ENCODE results near the gene ROBO2.

Gene ROBO2

GRCh38 chr3:77546246-77546645, 506.3 kb downstream of the ROBO2 start:
- H3K4me1 ChIP-seq (ENCODE audit: control insufficient read depth, insufficient read depth, low read length, poor library complexity, severe bottlenecking), result no peaks in the 10 kb centered on the region
- H3K36me3 ChIP-seq (ENCODE audit: control insufficient read depth, insufficient read depth, low read length), result no peaks in the 10 kb centered on the region
- no peaks in the 10 kb centered on the region for H3K9me3 ChIP-seq (ENCODE audit: control insufficient read depth, low read length)
- 73 to 80% methylated on average over 1 to 2 of the region's 3 CpGs for WGBS, 2 experiments (ENCODE audit: insufficient coverage in 2 of 2)
- H3K4me3 ChIP-seq (ENCODE audit: extremely low read depth, insufficient read depth, low read length, poor library complexity, severe bottlenecking), result no peak overlapping the region
- H3K27ac ChIP-seq (ENCODE audit: low read depth, low read length, severe bottlenecking), result no peak overlapping the region

DNA sequence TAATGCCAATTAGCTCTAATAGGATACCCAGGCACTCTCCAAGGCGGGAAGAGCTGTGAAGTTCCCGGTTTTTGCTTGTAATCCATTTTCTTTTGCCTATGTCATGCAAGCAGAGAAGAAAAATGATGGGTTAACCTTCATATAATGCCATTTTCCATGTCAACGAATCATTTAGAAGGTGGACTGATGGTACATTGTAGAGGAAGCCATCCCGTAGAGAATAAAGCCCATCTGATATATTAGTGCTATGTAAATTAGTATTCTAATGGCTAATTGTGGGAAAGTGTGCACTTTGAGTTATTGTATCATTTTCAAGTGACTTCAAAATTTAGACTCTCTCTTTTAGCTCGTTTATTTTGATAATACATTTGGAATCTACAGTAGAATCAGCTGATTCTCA, 509.1 kb downstream of the ROBO2 start:
- H3K27ac ChIP-seq (ENCODE audit: low read depth, low read length, severe bottlenecking), result no peak overlapping the region
- no peaks in the 10 kb centered on the region for H3K4me1 ChIP-seq (ENCODE audit: control insufficient read depth, insufficient read depth, low read length, poor library complexity, severe bottlenecking)
- WGBS, 2 experiments (ENCODE audit: insufficient coverage in 2 of 2), result 67% methylated on average over 4 of the region's 5 CpGs; no CpG with 5 or more reads in 1 of the 2 experiments
- no peaks in the 10 kb centered on the region for H3K9me3 ChIP-seq (ENCODE audit: control insufficient read depth, low read length)
- no peak overlapping the region for H3K4me3 ChIP-seq (ENCODE audit: extremely low read depth, insufficient read depth, low read length, poor library complexity, severe bottlenecking)
- no peaks in the 10 kb centered on the region for H3K36me3 ChIP-seq (ENCODE audit: control insufficient read depth, insufficient read depth, low read length)

DNA sequence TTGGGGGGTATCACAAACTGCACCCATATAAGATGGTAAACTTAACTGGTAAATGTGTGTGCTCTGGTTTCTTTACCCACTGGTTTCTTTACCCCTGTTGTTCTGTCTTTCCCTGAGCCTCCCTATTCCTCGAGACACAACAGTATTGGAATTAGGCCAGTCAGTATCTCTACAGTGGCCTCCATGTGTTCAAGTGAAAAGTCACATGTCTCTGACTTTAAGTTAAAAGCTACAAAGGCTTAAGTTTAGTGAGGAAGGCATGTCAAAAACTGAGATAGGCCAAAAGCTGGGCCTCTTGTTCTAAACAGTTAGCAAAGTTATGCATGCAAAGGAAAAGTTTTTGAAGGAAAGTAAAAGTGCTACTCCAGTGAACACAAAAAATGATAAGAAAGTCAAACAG, 513.3 kb downstream of the ROBO2 start:
- Histone ChIP-seq H3K36me3 (ENCODE audit: control insufficient read depth, insufficient read depth, low read length) (no peaks in the 10 kb centered on the region), H3K4me3 (ENCODE audit: extremely low read depth, insufficient read depth, low read length, poor library complexity, severe bottlenecking) (no peak overlapping the region), H3K4me1 (ENCODE audit: control insufficient read depth, insufficient read depth, low read length, poor library complexity, severe bottlenecking) (no peaks in the 10 kb centered on the region), H3K27ac (ENCODE audit: low read depth, low read length, severe bottlenecking) (no peak overlapping the region), H3K9me3 (ENCODE audit: control insufficient read depth, low read length) (no peaks in the 10 kb centered on the region)
- WGBS, 2 experiments (ENCODE audit: insufficient coverage in 2 of 2), result no CpG with 5 or more reads among the region's 1 CpG

- H3K4me3 ChIP-seq (ENCODE audit: extremely low read depth, insufficient read depth, low read length, poor library complexity, severe bottlenecking), result no peak overlapping the region
- H3K27ac ChIP-seq (ENCODE audit: low read depth, low read length, severe bottlenecking), result no peak overlapping the region
- no peaks in the 10 kb centered on the region for H3K9me3 ChIP-seq (ENCODE audit: control insufficient read depth, low read length)
- no peaks in the 10 kb centered on the region for H3K36me3 ChIP-seq (ENCODE audit: control insufficient read depth, insufficient read depth, low read length)
- H3K4me1 ChIP-seq (ENCODE audit: control insufficient read depth, insufficient read depth, low read length, poor library complexity, severe bottlenecking), result no peaks in the 10 kb centered on the region
- WGBS, 2 experiments (ENCODE audit: insufficient coverage in 2 of 2), result 100% methylated on average over 1 of the region's 2 CpGs; no CpG with 5 or more reads in 1 of the 2 experiments
These were observed 522.2 kb downstream of the ROBO2 start for GRCh38 chr3:77562089-77562488.

GRCh38 chr3:77563012-77563411, 523.1 kb downstream of the ROBO2 start:
- Histone ChIP-seq H3K4me3 (ENCODE audit: extremely low read depth, insufficient read depth, low read length, poor library complexity, severe bottlenecking) (no peak overlapping the region), H3K9me3 (ENCODE audit: control insufficient read depth, low read length) (no peaks in the 10 kb centered on the region), H3K27ac (ENCODE audit: low read depth, low read length, severe bottlenecking) (no peak overlapping the region), H3K36me3 (ENCODE audit: control insufficient read depth, insufficient read depth, low read length) (no peaks in the 10 kb centered on the region), H3K4me1 (ENCODE audit: control insufficient read depth, insufficient read depth, low read length, poor library complexity, severe bottlenecking) (no peaks in the 10 kb centered on the region)
- WGBS, 2 experiments (ENCODE audit: insufficient coverage in 2 of 2), result 78% methylated on average over 1 of the region's 1 CpG; no CpG with 5 or more reads in 1 of the 2 experiments

DNA sequence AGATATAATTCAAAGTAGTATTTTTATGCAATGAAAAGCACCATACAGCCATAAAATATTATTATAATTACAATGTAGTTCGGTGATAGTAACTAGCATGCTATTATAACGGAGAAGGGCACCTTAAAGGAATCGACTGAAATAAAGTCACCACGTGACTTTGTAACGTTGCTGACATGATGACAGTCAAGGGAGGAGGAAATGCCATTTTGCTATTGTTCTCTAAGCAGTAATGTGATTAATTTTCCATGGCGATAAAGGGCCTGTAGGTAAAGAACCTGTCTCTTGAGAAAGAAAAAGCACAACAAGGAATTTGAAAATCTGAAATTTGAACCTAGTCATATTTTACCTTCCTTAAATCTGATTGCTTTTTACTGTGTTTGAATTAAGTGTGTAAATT, 526.2 kb downstream of the ROBO2 start:
- 87 to 98% methylated on average over 4 to 5 of the region's 6 CpGs for WGBS, 2 experiments (ENCODE audit: insufficient coverage in 2 of 2)
- Histone ChIP-seq H3K4me1 (ENCODE audit: control insufficient read depth, insufficient read depth, low read length, poor library complexity, severe bottlenecking) (no peaks in the 10 kb centered on the region), H3K4me3 (ENCODE audit: extremely low read depth, insufficient read depth, low read length, poor library complexity, severe bottlenecking) (no peak overlapping the region), H3K36me3 (ENCODE audit: control insufficient read depth, insufficient read depth, low read length) (no peaks in the 10 kb centered on the region), H3K27ac (ENCODE audit: low read depth, low read length, severe bottlenecking) (no peak overlapping the region), H3K9me3 (ENCODE audit: control insufficient read depth, low read length) (no peaks in the 10 kb centered on the region)

- no peaks in the 10 kb centered on the region for H3K4me1 ChIP-seq (ENCODE audit: control insufficient read depth, insufficient read depth, low read length, poor library complexity, severe bottlenecking)
- H3K36me3 ChIP-seq (ENCODE audit: control insufficient read depth, insufficient read depth, low read length), result no peaks in the 10 kb centered on the region
- 90% methylated on average over 2 of the region's 5 CpGs; no CpG with 5 or more reads in 1 of the 2 experiments for WGBS, 2 experiments (ENCODE audit: insufficient coverage in 2 of 2)
- H3K27ac ChIP-seq (ENCODE audit: low read depth, low read length, severe bottlenecking), result no peak overlapping the region
- H3K9me3 ChIP-seq (ENCODE audit: control insufficient read depth, low read length), result no peaks in the 10 kb centered on the region
- H3K4me3 ChIP-seq (ENCODE audit: extremely low read depth, insufficient read depth, low read length, poor library complexity, severe bottlenecking), result no peak overlapping the region
These were observed 532.2 kb downstream of the ROBO2 start for GRCh38 chr3:77571971-77572715.

GRCh38 chr3:77577264-77577663, 537.4 kb downstream of the ROBO2 start:
- H3K36me3 ChIP-seq (ENCODE audit: control insufficient read depth, insufficient read depth, low read length), result no peaks in the 10 kb centered on the region
- H3K27ac ChIP-seq (ENCODE audit: low read depth, low read length, severe bottlenecking), result no peak overlapping the region
- H3K4me1 ChIP-seq (ENCODE audit: control insufficient read depth, insufficient read depth, low read length, poor library complexity, severe bottlenecking), result no peaks in the 10 kb centered on the region
- no peak overlapping the region for H3K4me3 ChIP-seq (ENCODE audit: extremely low read depth, insufficient read depth, low read length, poor library complexity, severe bottlenecking)
- WGBS, 2 experiments (ENCODE audit: insufficient coverage in 2 of 2), result 78 to 88% methylated on average over 2 of the region's 3 CpGs
- no peaks in the 10 kb centered on the region for H3K9me3 ChIP-seq (ENCODE audit: control insufficient read depth, low read length)

- Histone ChIP-seq H3K4me3 (ENCODE audit: extremely low read depth, insufficient read depth, low read length, poor library complexity, severe bottlenecking) (no peak overlapping the region), H3K4me1 (ENCODE audit: control insufficient read depth, insufficient read depth, low read length, poor library complexity, severe bottlenecking) (no peaks in the 10 kb centered on the region), H3K9me3 (ENCODE audit: control insufficient read depth, low read length) (no peaks in the 10 kb centered on the region), H3K36me3 (ENCODE audit: control insufficient read depth, insufficient read depth, low read length) (no peaks in the 10 kb centered on the region), H3K27ac (ENCODE audit: low read depth, low read length, severe bottlenecking) (no peak overlapping the region)
- WGBS, 2 experiments (ENCODE audit: insufficient coverage in 2 of 2), result no CpG with 5 or more reads among the region's 4 CpGs
These were observed 546.3 kb downstream of the ROBO2 start for GRCh38 chr3:77586216-77586615.

- Histone ChIP-seq H3K27ac (ENCODE audit: low read depth, low read length, severe bottlenecking) (no peak overlapping the region), H3K4me3 (ENCODE audit: extremely low read depth, insufficient read depth, low read length, poor library complexity, severe bottlenecking) (no peak overlapping the region), H3K36me3 (ENCODE audit: control insufficient read depth, insufficient read depth, low read length) (no peaks in the 10 kb centered on the region), H3K9me3 (ENCODE audit: control insufficient read depth, low read length) (no peaks in the 10 kb centered on the region), H3K4me1 (ENCODE audit: control insufficient read depth, insufficient read depth, low read length, poor library complexity, severe bottlenecking) (no peaks in the 10 kb centered on the region)
- WGBS, 2 experiments (ENCODE audit: insufficient coverage in 2 of 2), result 95 to 96% methylated on average over 2 of the region's 3 CpGs
These were observed 549.0 kb downstream of the ROBO2 start for GRCh38 chr3:77588863-77589262.

DNA sequence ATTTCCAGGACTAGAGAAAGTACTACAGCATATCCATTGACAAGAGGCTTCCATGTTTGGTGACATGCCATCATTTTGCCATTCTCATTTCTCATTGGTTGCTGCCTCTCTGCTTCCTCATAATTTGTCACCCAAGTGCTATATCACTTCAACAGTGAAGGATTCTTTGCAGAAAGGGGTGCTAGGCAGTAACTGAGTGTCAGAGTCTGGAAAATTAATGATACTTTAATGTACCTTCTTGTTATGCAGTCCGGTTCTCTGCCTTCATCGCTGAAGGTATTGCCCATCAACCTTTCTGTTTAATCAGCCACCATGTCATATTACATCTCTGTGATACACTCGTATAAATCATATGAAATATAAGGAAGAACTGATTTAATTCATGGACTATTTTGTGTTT, 550.3 kb downstream of the ROBO2 start:
- Histone ChIP-seq H3K36me3 (ENCODE audit: control insufficient read depth, insufficient read depth, low read length) (no peaks in the 10 kb centered on the region), H3K4me1 (ENCODE audit: control insufficient read depth, insufficient read depth, low read length, poor library complexity, severe bottlenecking) (no peaks in the 10 kb centered on the region), H3K9me3 (ENCODE audit: control insufficient read depth, low read length) (no peaks in the 10 kb centered on the region), H3K4me3 (ENCODE audit: extremely low read depth, insufficient read depth, low read length, poor library complexity, severe bottlenecking) (no peak overlapping the region), H3K27ac (ENCODE audit: low read depth, low read length, severe bottlenecking) (no peak overlapping the region)
- WGBS, 2 experiments (ENCODE audit: insufficient coverage in 2 of 2), result no CpG with 5 or more reads among the region's 3 CpGs

Data from mesodermal cell (in vitro differentiated cells).